ENCODE measurements around the gene NRP1.
"Not testable (repeated sequence)": the region's sequence is repeated elsewhere in the genome, so short reads cannot be mapped to it uniquely, and the experiment has no call there.

Gene NRP1

DNA sequence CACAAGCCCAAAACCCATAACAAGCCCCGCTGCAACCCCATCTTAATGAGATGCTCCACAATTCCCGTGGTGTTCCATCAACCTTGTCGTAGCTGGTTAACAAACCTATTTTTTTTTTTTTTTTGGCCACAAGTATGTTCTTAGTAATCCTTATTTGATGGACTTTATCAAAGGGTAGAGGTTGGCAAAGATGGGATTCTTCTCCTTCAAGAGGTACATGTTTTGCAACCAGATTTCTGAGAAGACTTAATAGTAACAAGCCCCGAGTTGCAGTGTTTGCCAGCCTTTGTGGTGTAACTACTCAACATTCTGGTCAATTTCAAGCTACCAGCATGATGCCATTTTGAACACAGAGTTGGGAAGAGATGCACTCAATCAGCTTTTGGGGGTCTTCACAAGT is 181.7 kb downstream of the NRP1 start:
- Mint-ChIP-seq H3K36me3 (ENCODE audit: low read depth) (no peaks in the 10 kb centered on the region), H3K4me3 (no peak overlapping the region), H3K27me3 (peaks cover 1% of the 10 kb centered on the region), H3K27ac (no peak overlapping the region), H3K4me1 (ENCODE audit: low read depth) (no peaks in the 10 kb centered on the region), H3K9me3 (no peaks in the 10 kb centered on the region)
- intact Hi-C loops (cut with micrococcal nuclease): no loop called here

DNA sequence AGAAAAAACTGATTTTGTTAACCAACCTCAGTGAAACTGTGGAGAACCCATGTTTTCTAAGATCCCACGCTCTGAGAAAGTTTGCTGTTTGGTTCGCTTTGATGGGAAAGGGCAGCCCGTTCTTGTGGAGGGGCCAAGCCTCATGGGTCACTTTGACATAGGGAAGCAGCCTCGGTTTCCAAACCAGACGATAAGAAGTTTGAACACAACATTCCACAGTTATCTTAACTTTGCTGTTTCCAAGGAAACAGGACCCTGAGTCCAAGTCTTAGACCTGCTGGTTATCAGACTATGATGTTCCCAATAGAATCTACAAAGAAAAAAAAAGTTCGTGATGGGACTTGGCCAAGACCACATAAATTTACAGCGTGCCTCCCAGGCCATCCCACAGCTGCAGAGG is 182.3 kb downstream of the NRP1 start:
- Mint-ChIP-seq H3K9me3 (no peaks in the 10 kb centered on the region), H3K27ac (no peak overlapping the region), H3K4me3 (no peak overlapping the region), H3K27me3 (peaks cover 1% of the 10 kb centered on the region), H3K36me3 (ENCODE audit: low read depth) (no peaks in the 10 kb centered on the region), H3K4me1 (ENCODE audit: low read depth) (no peaks in the 10 kb centered on the region)
- intact Hi-C loops (cut with micrococcal nuclease): no loop called here

DNA sequence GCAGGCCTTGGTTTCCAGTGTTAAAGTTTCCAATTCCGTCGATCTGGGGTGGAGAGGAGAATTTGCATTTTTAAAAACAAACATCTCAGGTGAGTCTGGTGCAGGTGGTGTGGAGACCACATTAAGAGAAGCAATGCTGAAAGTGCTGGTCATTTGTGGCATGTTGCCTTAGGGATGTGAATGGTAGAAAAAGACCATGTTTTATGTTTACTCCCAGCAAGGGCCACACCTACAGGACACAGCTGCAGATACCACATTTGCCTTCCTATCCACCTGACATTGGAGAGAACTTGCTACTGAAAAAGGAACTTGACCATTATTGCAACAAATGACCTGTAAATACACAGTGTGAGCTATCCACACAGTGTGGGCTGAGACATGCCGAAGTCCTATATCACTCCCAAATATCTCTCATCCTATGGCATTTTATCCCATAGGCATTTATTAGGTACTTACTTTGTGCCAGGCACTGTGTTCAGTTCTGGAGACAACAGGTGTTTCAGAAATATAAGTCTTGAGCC is 183.1 kb downstream of the NRP1 start:
- Mint-ChIP-seq H3K27me3 (peaks cover 1% of the 10 kb centered on the region), H3K36me3 (ENCODE audit: low read depth) (no peaks in the 10 kb centered on the region), H3K9me3 (no peaks in the 10 kb centered on the region), H3K27ac (no peak overlapping the region), H3K4me1 (ENCODE audit: low read depth) (no peaks in the 10 kb centered on the region), H3K4me3 (no peak overlapping the region)
- intact Hi-C loops (cut with micrococcal nuclease): no loop called here

DNA sequence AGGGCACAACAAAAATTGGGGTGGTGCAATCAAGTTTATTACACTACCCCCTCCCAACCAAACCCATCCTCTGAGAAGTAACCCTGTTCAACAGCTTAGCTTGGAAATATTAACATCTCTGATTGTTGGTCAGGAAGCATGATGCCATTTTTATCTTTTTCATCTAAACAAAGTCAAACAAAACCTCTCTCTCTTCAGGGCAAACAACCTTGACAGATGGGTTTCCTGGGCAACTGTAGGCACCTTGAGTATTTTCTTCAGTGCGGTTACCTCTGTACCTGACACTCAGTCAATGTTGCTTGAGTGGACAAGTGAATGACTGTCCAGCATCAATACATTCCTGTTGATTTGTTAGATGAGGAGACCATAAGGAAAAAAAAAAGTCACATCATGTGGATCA is 183.6 kb downstream of the NRP1 start:
- Mint-ChIP-seq H3K4me1 (ENCODE audit: low read depth) (no peaks in the 10 kb centered on the region), H3K27me3 (peaks cover 1% of the 10 kb centered on the region), H3K4me3 (no peak overlapping the region)

DNA sequence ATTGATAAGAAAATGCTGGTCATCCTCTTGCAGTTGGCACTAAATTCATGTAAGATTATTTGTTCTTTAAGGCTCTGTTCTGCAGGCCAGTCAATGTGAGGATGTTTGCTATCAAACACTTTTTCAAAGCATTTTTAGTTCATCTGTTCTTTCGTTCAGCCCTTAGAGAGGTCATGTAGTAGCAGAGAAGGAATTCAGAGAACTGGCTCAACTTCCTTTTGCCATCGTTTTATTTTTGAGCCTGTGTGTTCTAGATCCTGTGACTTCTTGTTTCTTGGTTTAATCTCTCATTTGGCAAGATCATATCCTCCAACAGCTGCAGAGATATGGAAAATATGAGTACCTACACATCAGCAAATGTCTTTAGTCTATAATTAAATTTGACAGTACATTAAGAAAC is 184.3 kb downstream of the NRP1 start:
- intact Hi-C loops (cut with micrococcal nuclease): no loop called here
- Mint-ChIP-seq H3K9me3 (no peaks in the 10 kb centered on the region), H3K27ac (no peak overlapping the region), H3K27me3 (peaks cover 1% of the 10 kb centered on the region), H3K36me3 (ENCODE audit: low read depth) (no peaks in the 10 kb centered on the region), H3K4me3 (no peak overlapping the region), H3K4me1 (ENCODE audit: low read depth) (no peaks in the 10 kb centered on the region)

More for the DNA sequence above, 183.6 kb downstream of the NRP1 start:
- H3K36me3 Mint-ChIP-seq (ENCODE audit: low read depth): no peaks in the 10 kb centered on the region
- H3K9me3 Mint-ChIP-seq: no peaks in the 10 kb centered on the region
- intact Hi-C loops (cut with micrococcal nuclease): no loop called here
- no peak overlapping the region for H3K27ac Mint-ChIP-seq

DNA sequence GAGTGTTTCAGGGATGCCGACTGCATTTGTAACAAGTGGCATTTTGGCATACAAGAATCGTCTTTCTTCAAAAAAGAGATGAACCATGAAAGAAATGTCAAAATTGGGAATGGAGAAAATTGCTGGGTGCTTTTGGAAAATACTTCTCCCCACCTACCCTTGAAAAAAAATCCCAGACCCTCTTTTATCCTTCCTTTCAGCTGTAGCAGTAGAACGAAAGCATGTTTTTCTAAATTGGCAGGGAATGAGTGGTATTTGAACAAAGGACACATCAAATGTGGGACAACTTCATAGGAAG is 187.5 kb downstream of the NRP1 start:
- intact Hi-C loops (cut with micrococcal nuclease): no loop called here
- Mint-ChIP-seq H3K27ac (no peak overlapping the region), H3K9me3 (no peaks in the 10 kb centered on the region), H3K36me3 (ENCODE audit: low read depth) (no peaks in the 10 kb centered on the region), H3K4me3 (no peak overlapping the region), H3K27me3 (peaks cover 1% of the 10 kb centered on the region), H3K4me1 (ENCODE audit: low read depth) (no peaks in the 10 kb centered on the region)

DNA sequence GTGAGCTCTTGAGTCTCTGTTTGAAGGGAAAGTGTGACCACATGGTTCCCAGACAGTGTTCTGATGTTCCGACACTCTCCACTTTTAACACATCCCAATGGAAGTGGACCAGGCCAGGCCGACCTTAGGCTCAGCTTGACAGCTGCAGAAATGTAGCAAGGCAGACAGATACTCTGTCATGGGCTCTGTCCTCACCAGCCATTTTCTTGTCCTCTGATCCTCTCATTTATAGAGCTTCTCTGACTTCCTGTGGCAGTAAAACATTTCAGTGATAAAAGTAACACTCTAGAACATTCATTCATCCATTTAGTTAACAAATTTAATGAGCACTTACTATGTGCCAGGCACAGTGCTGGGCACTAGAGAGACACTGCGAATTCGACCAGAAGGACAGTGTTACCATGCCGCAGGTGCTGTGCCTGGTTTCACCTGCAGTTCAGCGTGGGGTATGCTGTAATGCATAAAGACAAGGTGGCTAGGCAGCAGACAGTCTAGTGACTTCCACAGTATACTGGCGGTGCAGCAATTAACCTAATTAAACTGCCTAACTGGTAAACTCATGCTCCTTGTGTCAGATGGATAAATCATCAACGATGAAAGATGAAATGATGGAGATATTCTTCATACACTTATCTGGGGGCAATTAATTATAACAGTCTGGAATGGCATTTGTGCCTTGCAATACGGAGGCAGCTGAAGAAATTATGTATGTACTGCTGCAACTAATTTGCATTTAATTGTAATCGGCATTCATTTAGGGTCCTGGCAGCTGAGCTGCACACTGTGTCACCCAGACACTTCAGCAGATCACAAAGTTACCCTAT is 188.1 kb downstream of the NRP1 start:
- peaks cover 1% of the 10 kb centered on the region for H3K27me3 Mint-ChIP-seq
- H3K4me1 Mint-ChIP-seq (ENCODE audit: low read depth): no peaks in the 10 kb centered on the region
- H3K27ac Mint-ChIP-seq: no peak overlapping the region
- intact Hi-C loops (cut with micrococcal nuclease): no loop called here
- no peaks in the 10 kb centered on the region for H3K36me3 Mint-ChIP-seq (ENCODE audit: low read depth)
- no peak overlapping the region for H3K4me3 Mint-ChIP-seq
- H3K9me3 Mint-ChIP-seq: no peaks in the 10 kb centered on the region

DNA sequence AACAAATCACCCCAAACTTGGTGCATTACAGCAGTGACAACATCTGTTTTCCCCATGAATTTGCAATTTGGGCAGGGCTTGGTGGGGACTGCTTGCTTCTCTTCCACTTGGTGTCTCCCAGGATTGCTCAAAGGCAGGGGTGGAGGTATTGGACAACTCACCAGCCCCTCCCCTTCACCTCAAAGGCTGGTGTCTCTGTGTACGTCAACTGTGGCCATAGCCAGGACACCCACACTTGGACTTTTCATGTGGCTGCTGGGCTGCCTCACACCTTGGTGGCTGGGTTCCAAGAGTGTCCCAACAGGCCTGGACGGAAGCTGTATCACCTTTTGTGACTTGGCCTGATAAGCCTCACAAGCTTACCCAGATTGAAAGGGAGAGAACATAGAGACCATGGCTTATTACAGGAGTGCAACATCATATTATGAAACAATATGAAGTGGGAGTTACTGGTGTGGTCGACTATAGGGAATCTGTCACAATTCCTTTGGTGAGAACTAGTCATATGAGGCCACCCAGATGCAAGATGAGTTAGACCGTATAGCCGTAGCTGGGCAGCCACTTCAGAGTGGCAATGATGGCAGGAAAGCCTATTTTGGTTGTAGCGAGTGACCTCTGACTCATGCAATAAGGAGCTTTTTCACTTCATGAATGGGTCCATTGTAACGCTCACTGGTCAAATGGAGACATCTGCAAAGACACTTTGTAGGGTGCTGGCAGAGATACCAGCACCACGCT is 188.8 kb downstream of the NRP1 start:
- Mint-ChIP-seq H3K36me3 (ENCODE audit: low read depth) (no peaks in the 10 kb centered on the region), H3K9me3 (no peaks in the 10 kb centered on the region), H3K4me1 (ENCODE audit: low read depth) (no peaks in the 10 kb centered on the region), H3K27ac (no peak overlapping the region), H3K4me3 (no peak overlapping the region), H3K27me3 (peaks cover under 1% of the 10 kb centered on the region)
- intact Hi-C loops (cut with micrococcal nuclease): no loop called here

DNA sequence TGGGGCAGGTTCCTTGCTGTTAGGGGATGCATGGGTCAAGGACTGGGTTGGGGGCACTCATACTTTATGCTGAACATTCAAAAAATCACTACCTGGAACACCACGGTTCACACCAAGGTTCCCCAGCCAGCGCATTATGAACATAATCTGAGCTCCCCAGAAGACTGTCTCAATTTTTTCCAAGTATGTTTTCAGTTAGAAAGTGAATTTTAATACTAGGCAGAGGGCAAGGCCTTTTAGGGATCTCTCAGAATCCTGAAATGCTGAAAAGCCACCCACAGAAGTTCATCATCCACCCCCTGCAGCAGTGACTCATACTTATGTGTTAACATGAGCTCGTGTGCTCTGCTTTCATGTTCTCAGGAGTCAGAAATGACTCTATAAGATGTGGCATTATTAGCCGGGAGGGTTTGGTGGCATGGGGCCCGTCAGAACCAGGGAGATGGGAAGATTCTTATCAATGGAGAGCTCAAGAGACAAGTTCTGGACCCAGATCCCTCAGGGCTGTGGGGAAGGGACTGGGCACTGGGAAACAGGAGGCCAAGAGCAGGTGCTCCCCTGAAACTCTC is 191.2 kb downstream of the NRP1 start:
- intact Hi-C loops (cut with micrococcal nuclease): no loop called here
- Mint-ChIP-seq H3K4me3 (no peak overlapping the region), H3K27ac (no peak overlapping the region), H3K9me3 (no peaks in the 10 kb centered on the region), H3K4me1 (ENCODE audit: low read depth) (no peaks in the 10 kb centered on the region), H3K36me3 (ENCODE audit: low read depth) (no peaks in the 10 kb centered on the region), H3K27me3 (no peaks in the 10 kb centered on the region)

DNA sequence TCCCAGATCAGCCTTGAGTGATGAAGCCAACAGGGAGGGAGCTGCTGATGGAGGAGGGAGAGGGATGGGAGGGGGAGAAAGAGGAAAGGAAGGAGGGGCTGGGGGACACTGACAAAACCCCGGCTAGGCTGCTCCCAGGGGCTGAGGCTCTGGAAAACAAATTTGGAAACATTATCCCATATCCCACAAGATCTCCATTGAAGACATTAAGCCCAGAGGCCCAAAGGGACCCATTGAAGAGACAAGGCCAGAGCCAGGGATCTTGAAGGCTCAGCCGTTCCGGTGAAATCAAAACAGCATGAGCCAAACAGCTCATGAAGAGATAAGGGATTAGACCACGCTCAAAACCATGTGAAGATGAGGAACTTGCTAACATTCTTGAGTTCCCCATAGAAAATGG is 192.2 kb downstream of the NRP1 start:
- no peaks in the 10 kb centered on the region for H3K4me1 Mint-ChIP-seq (ENCODE audit: low read depth)
- intact Hi-C loops (cut with micrococcal nuclease): no loop called here
- H3K9me3 Mint-ChIP-seq: no peaks in the 10 kb centered on the region
- no peak overlapping the region for H3K4me3 Mint-ChIP-seq
- H3K36me3 Mint-ChIP-seq (ENCODE audit: low read depth): no peaks in the 10 kb centered on the region
- no peak overlapping the region for H3K27ac Mint-ChIP-seq
- peaks cover 3% of the 10 kb centered on the region for H3K27me3 Mint-ChIP-seq

DNA sequence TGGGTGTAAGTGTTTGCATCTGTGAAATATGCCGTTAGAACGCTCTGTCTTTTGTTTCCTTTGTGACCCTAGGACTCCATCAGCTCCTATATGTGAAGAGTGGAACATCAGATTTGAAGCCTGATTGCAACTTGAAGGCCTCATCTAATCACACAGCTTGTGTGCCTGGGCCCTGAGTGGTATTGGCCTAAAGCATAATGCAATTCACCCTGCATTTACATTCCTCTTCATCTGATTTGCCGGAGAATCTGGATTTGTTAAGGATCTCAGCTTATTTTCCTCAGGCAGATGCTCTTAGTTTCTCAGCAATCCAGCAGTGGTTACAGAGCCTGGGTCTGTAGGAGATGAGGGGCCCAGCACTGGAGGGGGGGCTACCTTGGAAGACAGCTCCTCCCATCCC is 193.2 kb downstream of the NRP1 start:
- Mint-ChIP-seq H3K4me1 (ENCODE audit: low read depth) (no peaks in the 10 kb centered on the region), H3K4me3 (no peak overlapping the region), H3K36me3 (ENCODE audit: low read depth) (no peaks in the 10 kb centered on the region), H3K27me3 (peaks cover 3% of the 10 kb centered on the region), H3K27ac (no peak overlapping the region), H3K9me3 (no peaks in the 10 kb centered on the region)
- intact Hi-C loops (cut with micrococcal nuclease): no loop called here

DNA sequence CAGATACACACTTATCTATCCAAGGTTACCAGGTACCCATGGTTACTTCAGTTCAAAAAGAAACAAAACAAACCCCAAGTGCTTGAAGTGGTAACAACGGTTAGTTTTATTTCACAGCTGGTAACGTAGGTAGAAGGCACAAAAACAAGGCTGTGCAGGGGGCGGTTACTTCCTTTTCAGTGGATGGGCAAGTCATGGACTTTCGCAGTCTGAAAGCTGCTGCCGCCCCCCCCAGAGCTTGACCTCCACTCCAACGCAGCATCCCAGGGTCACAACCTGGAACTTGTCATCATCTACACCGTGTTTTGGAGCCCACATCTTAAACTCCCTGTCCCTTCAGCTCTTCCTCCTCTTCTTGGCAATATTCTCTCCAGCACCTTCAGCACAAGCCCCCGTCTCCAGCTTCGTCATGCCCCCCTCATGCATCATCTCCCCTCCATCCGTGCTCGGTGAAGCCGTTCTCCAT is 195.3 kb downstream of the NRP1 start:
- Mint-ChIP-seq H3K27me3 (peaks cover 3% of the 10 kb centered on the region), H3K36me3 (ENCODE audit: low read depth) (no peaks in the 10 kb centered on the region), H3K4me3 (no peak overlapping the region), H3K4me1 (ENCODE audit: low read depth) (no peaks in the 10 kb centered on the region), H3K27ac (no peak overlapping the region), H3K9me3 (no peaks in the 10 kb centered on the region)
- intact Hi-C loops (cut with micrococcal nuclease): no loop called here

DNA sequence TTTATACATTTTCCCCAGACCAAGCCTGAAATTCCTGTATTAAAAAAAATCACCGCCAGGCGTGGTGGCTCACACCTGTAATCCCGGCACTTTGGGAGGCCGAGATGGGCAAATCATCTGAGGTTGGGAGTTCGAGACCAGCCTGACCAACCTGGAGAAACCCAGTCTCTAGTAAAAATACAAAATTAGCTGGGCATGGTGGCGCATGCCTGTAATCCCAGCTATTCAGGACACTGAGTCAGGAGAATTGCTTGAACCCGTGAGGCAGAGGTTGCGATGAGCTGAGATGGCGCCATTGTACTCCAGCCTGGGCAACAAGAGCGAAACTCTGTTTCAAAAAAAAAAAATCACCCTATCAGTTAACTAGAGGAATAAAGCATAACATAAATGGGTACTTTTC is 195.8 kb downstream of the NRP1 start:
- H3K9me3 Mint-ChIP-seq; H3K4me1 Mint-ChIP-seq (ENCODE audit: low read depth); H3K4me3 Mint-ChIP-seq; intact Hi-C loops (cut with micrococcal nuclease); H3K27me3 Mint-ChIP-seq; H3K36me3 Mint-ChIP-seq (ENCODE audit: low read depth); H3K27ac Mint-ChIP-seq: not testable (repeated sequence)

DNA sequence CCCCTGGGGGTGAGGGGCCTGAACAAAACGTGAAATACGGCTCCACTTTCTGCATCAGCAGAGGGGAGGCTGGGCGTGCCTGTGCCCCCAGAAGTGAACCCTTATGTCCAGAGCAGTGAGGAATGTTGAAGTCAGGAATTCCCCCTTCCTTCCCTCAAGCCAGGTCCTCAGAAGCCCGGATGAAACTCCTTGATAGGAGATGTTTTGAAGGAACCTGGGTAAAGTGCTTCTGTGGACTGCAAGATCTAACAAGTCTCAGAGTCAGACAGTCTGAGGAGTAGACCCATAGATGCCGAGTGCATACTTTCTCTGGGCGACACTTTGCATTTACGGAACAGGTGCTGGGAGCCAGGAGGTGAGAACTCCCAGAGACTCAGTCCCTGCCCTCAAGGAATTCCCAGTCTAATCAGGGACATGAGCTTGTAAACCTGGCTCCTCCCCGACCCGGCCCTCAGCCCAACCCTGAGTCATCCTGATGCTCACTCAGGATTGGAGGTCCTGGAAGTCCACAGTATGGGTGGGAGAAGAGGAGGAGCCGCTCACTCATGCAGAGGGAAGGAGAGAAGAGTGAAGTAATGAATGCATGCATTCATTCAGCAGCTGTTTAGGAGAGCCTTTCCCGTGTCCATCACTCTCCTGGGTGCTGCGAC is 197.0 kb downstream of the NRP1 start:
- Mint-ChIP-seq H3K27ac (no peak overlapping the region), H3K27me3 (peaks cover 3% of the 10 kb centered on the region), H3K9me3 (no peaks in the 10 kb centered on the region), H3K36me3 (ENCODE audit: low read depth) (no peaks in the 10 kb centered on the region), H3K4me1 (ENCODE audit: low read depth) (no peaks in the 10 kb centered on the region), H3K4me3 (no peak overlapping the region)
- intact Hi-C loops (cut with micrococcal nuclease): no loop called here
